HFFc6 (cell line): Measurements from ENCODE around the gene SFXN1. TPM values are rescaled to one million over a fixed set of nuclear protein-coding genes. Genes with fewer than 3 reads are reported as not detected.

Experiments
- DNase-seq: peaks from one replicate; pipeline ENCODE4 v3.0.0-alpha.2; 2018
- H3K27ac Mint-ChIP-seq: 2 replicates; pipeline ENCODE4 v1.8.0; 2020; ENCODE audit warnings: mild to moderate bottlenecking, mixed read lengths
- H3K27me3 Mint-ChIP-seq: 2 replicates; pipeline ENCODE4 v1.8.0; 2021; ENCODE audit warnings: mild to moderate bottlenecking, moderate library complexity, mixed read lengths; ENCODE audit not compliant: insufficient read depth
- H3K36me3 Mint-ChIP-seq: 2 replicates; pipeline ENCODE4 v1.8.0; 2021; ENCODE audit warnings: low read depth, mixed read lengths
- H3K4me1 Mint-ChIP-seq: 2 replicates; pipeline ENCODE4 v1.8.0; 2020; ENCODE audit warnings: low read depth, mixed read lengths
- H3K4me3 Mint-ChIP-seq: 2 replicates; pipeline ENCODE4 v1.8.0; 2020; ENCODE audit warnings: mild to moderate bottlenecking, moderate library complexity, mixed read lengths
- H3K9me3 Mint-ChIP-seq: 2 replicates; pipeline ENCODE4 v1.8.0; 2020; ENCODE audit warnings: mild to moderate bottlenecking, mixed read lengths
- total RNA-seq, 6 experiments: library from RNA; stranded (reverse); fragmentation: NEBNext Ultra II Directional; extraction: Animal tissue kit (Norgen Biotek cat#: 25700); gene quantifications; 2 replicates in 1 of 6; 3 replicates in 5 of 6; pipeline ENCODE4 v1.2.3, GENCODE V29; 2021
- TF ChIP-seq, protein P1 (sequence below): fragments of 200-600 bp; sonication (generic); IDR thresholded peaks from 2 replicates; pipeline ENCODE4 v1.5.0; 2021; ENCODE audit warnings: antibody characterized with exemption, mild to moderate bottlenecking

The SFXN1 gene
- total RNA-seq, 6 experiments from 2014 or later, result 60.8 to 83.0 (median 74.6) TPM

- Mint-ChIP-seq H3K27ac (peak overlapping the region; percentile 86), H3K9me3 (no peaks in the 10 kb centered on the region), H3K4me1 (peaks cover 21% of the 10 kb centered on the region), H3K27me3 (peaks cover 3% of the 10 kb centered on the region; the same call in 1 of the 2 replicates), H3K36me3 (peaks cover 37% of the 10 kb centered on the region), H3K4me3 (peak overlapping the region; percentile 96)
- TF ChIP-seq, protein P1, sequence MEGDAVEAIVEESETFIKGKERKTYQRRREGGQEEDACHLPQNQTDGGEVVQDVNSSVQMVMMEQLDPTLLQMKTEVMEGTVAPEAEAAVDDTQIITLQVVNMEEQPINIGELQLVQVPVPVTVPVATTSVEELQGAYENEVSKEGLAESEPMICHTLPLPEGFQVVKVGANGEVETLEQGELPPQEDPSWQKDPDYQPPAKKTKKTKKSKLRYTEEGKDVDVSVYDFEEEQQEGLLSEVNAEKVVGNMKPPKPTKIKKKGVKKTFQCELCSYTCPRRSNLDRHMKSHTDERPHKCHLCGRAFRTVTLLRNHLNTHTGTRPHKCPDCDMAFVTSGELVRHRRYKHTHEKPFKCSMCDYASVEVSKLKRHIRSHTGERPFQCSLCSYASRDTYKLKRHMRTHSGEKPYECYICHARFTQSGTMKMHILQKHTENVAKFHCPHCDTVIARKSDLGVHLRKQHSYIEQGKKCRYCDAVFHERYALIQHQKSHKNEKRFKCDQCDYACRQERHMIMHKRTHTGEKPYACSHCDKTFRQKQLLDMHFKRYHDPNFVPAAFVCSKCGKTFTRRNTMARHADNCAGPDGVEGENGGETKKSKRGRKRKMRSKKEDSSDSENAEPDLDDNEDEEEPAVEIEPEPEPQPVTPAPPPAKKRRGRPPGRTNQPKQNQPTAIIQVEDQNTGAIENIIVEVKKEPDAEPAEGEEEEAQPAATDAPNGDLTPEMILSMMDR, result no peak
- DNase-seq, result no peak
These were observed 943 bp downstream of the SFXN1 start for GRCh38 chr5:175479125-175479881.

GRCh38 chr5:175483337-175483736 lies 5.0 kb downstream of the SFXN1 start:
- H3K27ac Mint-ChIP-seq, result no peak overlapping the region; the same call in 1 of the 2 replicates
- H3K4me3 Mint-ChIP-seq, result no peak overlapping the region
- H3K27me3 Mint-ChIP-seq, result no peaks in the 10 kb centered on the region
- peaks cover 60% of the 10 kb centered on the region for H3K36me3 Mint-ChIP-seq
- TF ChIP-seq, protein P1, result no peak
- DNase-seq, result no peak
- H3K9me3 Mint-ChIP-seq, result no peaks in the 10 kb centered on the region
- peaks cover 27% of the 10 kb centered on the region for H3K4me1 Mint-ChIP-seq

GRCh38 chr5:175484322-175484721 lies 6.0 kb downstream of the SFXN1 start:
- TF ChIP-seq, protein P1, result no peak
- no peak overlapping the region for H3K27ac Mint-ChIP-seq
- H3K4me3 Mint-ChIP-seq, result no peak overlapping the region
- no peak for DNase-seq
- peaks cover 23% of the 10 kb centered on the region for H3K4me1 Mint-ChIP-seq
- no peaks in the 10 kb centered on the region for H3K27me3 Mint-ChIP-seq
- peaks cover 60% of the 10 kb centered on the region for H3K36me3 Mint-ChIP-seq
- H3K9me3 Mint-ChIP-seq, result no peaks in the 10 kb centered on the region

- Mint-ChIP-seq H3K27me3 (no peaks in the 10 kb centered on the region), H3K27ac (no peak overlapping the region), H3K9me3 (no peaks in the 10 kb centered on the region), H3K36me3 (peaks cover 60% of the 10 kb centered on the region), H3K4me1 (peaks cover 18% of the 10 kb centered on the region), H3K4me3 (no peak overlapping the region)
- no peak for DNase-seq
- TF ChIP-seq, protein P1, result no peak
These were observed 6.5 kb downstream of the SFXN1 start for GRCh38 chr5:175484829-175485228.

GRCh38 chr5:175485631-175486030 lies 7.3 kb downstream of the SFXN1 start:
- Mint-ChIP-seq H3K36me3 (peaks cover 58% of the 10 kb centered on the region), H3K27me3 (no peaks in the 10 kb centered on the region), H3K4me3 (no peak overlapping the region), H3K27ac (no peak overlapping the region), H3K9me3 (no peaks in the 10 kb centered on the region), H3K4me1 (peaks cover 10% of the 10 kb centered on the region)
- DNase-seq, result no peak
- TF ChIP-seq, protein P1, result no peak
